H1 (cell line): Measurements from ENCODE around the gene NINJ2. TPM values are rescaled to one million over a fixed set of nuclear protein-coding genes. Genes with fewer than 3 reads are reported as not detected.

Experiments
- CTCF ChIA-PET: fragments of 300-600 bp; sonication (Branson Sonifier 250); formaldehyde crosslinking; loops from one replicate; lab custom pipeline; 2021; ENCODE audit not compliant: partially characterized antibody; lab: Charles Lee
- POLR2A ChIA-PET: fragments of 300-600 bp; sonication (Branson Sonifier 250); formaldehyde crosslinking; loops from one replicate; lab custom pipeline; 2021; ENCODE audit warnings: inconsistent platforms; ENCODE audit not compliant: partially characterized antibody; lab: Charles Lee
- DNase-seq, 2 experiments: peaks; one replicate each; pipeline versions ENCODE4 v3.0.0 to v3.0.0-alpha.2; 2010 to 2022; ENCODE audit warnings: low spot score in 2 of 2, low read depth in 1 of 2, mixed read lengths in 1 of 2
- FAIRE-seq: peaks from 2 replicates; lab custom pipeline; 2011; peaks lifted over from hg19 to GRCh38; lab: Jason Lieb, UNC
- H2AFZ ChIP-seq: 2 replicates; pipeline ENCODE4 v1.8.1; 2012; ENCODE audit warnings: low read length, inconsistent platforms
- H2AK5ac ChIP-seq: 2 replicates; pipeline ENCODE4 v1.6.1; 2013; ENCODE audit warnings: low read depth, low read length
- H2BK120ac ChIP-seq: replicated peaks from 2 replicates; pipeline ENCODE3; 2013; ENCODE audit warnings: low read depth, low read length, inconsistent platforms
- H2BK12ac ChIP-seq: 2 replicates; pipeline ENCODE4 v1.6.1; 2013; ENCODE audit warnings: low read depth, low read length
- H2BK15ac ChIP-seq: 2 replicates; pipeline ENCODE4 v1.6.1; 2013; ENCODE audit warnings: low read length
- H2BK20ac ChIP-seq: 2 replicates; pipeline ENCODE4 v1.6.1; 2013; ENCODE audit warnings: low read length
- H2BK5ac ChIP-seq: 2 replicates; pipeline ENCODE4 v1.6.1; 2013; ENCODE audit warnings: low read depth, low read length
- H3K14ac ChIP-seq: 2 replicates; pipeline ENCODE4 v1.6.1; 2013; ENCODE audit warnings: inconsistent platforms; ENCODE audit not compliant: insufficient read length
- H3K18ac ChIP-seq: 2 replicates; pipeline ENCODE4 v1.6.1; 2013; ENCODE audit warnings: low read length; ENCODE audit errors: extremely low read depth
- H3K23ac ChIP-seq: 2 replicates; pipeline ENCODE4 v1.6.1; 2013; ENCODE audit warnings: inconsistent platforms; ENCODE audit not compliant: insufficient read length
- H3K23me2 ChIP-seq: 2 replicates; pipeline ENCODE4 v1.6.1; 2013; ENCODE audit warnings: low read depth, low read length
- H3K27ac ChIP-seq: 2 replicates; pipeline ENCODE4 v1.6.1; 2011; ENCODE audit warnings: low read depth, low read length, inconsistent platforms
- H3K27me3 ChIP-seq, 4 experiments: replicated peaks in 1 of 4; 1 replicate in 1 of 4; 2 replicates in 3 of 4; pipeline versions ENCODE4 v1.6.1 to v1.8.1; 2011 to 2013; ENCODE audit warnings: low read length in 3 of 4, mild to moderate bottlenecking in 3 of 4, inconsistent platforms in 2 of 4, mixed read lengths in 2 of 4, moderate library complexity in 1 of 4; ENCODE audit not compliant: control insufficient read depth in 3 of 4, insufficient read depth in 3 of 4; ENCODE audit errors: extremely low read depth in 1 of 4
- H3K36me3 ChIP-seq, 4 experiments: 2 replicates each; pipeline versions ENCODE4 v1.6.1 to v1.8.1; 2011 to 2013; ENCODE audit warnings: mild to moderate bottlenecking in 4 of 4, low read length in 3 of 4, moderate library complexity in 2 of 4, control low read depth in 1 of 4, inconsistent platforms in 1 of 4; ENCODE audit not compliant: insufficient read depth in 4 of 4, control insufficient read depth in 2 of 4
- H3K4ac ChIP-seq: replicated peaks from 2 replicates; pipeline ENCODE3; 2013; ENCODE audit warnings: low read length, low read depth, mixed read lengths, inconsistent platforms; ENCODE audit not compliant: insufficient read length
- H3K4me1 ChIP-seq, 4 experiments: replicated peaks in 1 of 4; 1 replicate in 1 of 4; 2 replicates in 3 of 4; pipeline versions ENCODE4 v1.6.1 to v1.8.1; 2011 to 2013; ENCODE audit warnings: low read length in 3 of 4, inconsistent platforms in 2 of 4, mixed read lengths in 1 of 4; ENCODE audit not compliant: insufficient read depth in 4 of 4, control insufficient read depth in 3 of 4
- H3K4me2 ChIP-seq, 2 experiments: 2 replicates each; pipeline versions ENCODE4 v1.6.1 to v1.8.1; 2011 to 2013; ENCODE audit warnings: low read depth in 2 of 2, low read length in 2 of 2, control low read depth in 1 of 2, inconsistent platforms in 1 of 2, mild to moderate bottlenecking in 1 of 2; ENCODE audit not compliant: insufficient read depth in 1 of 2
- H3K4me3 ChIP-seq, 4 experiments: fragments of 200-600, 300-600 bp in 1 of 4; sonication (generic), shearing (Covaris generic), sonication (Bioruptor Twin) in 1 of 4; 2 replicates each; pipeline versions ENCODE4 v1.5.1 to v1.8.1; 2011 to 2016; ENCODE audit warnings: low read length in 4 of 4, low read depth in 3 of 4, control low read depth in 2 of 4, inconsistent platforms in 2 of 4, mild to moderate bottlenecking in 2 of 4, mixed read lengths in 1 of 4, moderate library complexity in 1 of 4; ENCODE audit not compliant: insufficient read depth in 2 of 4; ENCODE audit errors: extremely low read depth in 1 of 4
- H3K56ac ChIP-seq: replicated peaks from 2 replicates; pipeline ENCODE3; 2013; ENCODE audit warnings: low read depth, mild to moderate bottlenecking, mixed read lengths, low read length, inconsistent platforms; ENCODE audit not compliant: insufficient read length
- H3K79me1 ChIP-seq: 2 replicates; pipeline ENCODE4 v1.6.1; 2013; ENCODE audit warnings: low read depth, low read length, control low read depth
- H3K79me2 ChIP-seq, 2 experiments: 2 replicates each; pipeline versions ENCODE4 v1.6.1 to v1.8.1; 2012 to 2013; ENCODE audit warnings: low read length in 2 of 2, mild to moderate bottlenecking in 2 of 2, inconsistent platforms in 1 of 2; ENCODE audit not compliant: insufficient read depth in 2 of 2, control insufficient read depth in 1 of 2
- H3K9ac ChIP-seq, 4 experiments: replicated peaks in 1 of 4; 1 replicate in 1 of 4; 2 replicates in 3 of 4; pipeline versions ENCODE4 v1.6.1 to v1.8.1; 2011 to 2013; ENCODE audit warnings: low read depth in 3 of 4, low read length in 3 of 4, control low read depth in 2 of 4, mild to moderate bottlenecking in 2 of 4, moderate library complexity in 2 of 4, inconsistent platforms in 1 of 4; ENCODE audit errors: extremely low read depth in 1 of 4
- H3K9me3 ChIP-seq, 2 experiments: 2 replicates each; pipeline versions ENCODE4 v1.6.1 to v1.8.1; 2012 to 2013; ENCODE audit warnings: mild to moderate bottlenecking in 2 of 2, moderate library complexity in 2 of 2, control low read depth in 1 of 2, inconsistent platforms in 1 of 2, low read depth in 1 of 2, low read length in 1 of 2, mixed read lengths in 1 of 2; ENCODE audit not compliant: insufficient read depth in 2 of 2
- H4K20me1 ChIP-seq, 2 experiments: replicated peaks in 1 of 2; 2 replicates each; pipeline versions ENCODE3 to v1.8.1; 2011 to 2013; ENCODE audit warnings: inconsistent platforms in 2 of 2, low read length in 2 of 2, mild to moderate bottlenecking in 1 of 2; ENCODE audit not compliant: insufficient read depth in 2 of 2, control insufficient read depth in 1 of 2
- H4K5ac ChIP-seq: 2 replicates; pipeline ENCODE4 v1.6.1; 2013; ENCODE audit warnings: low read length, low read depth, mixed read lengths, inconsistent platforms; ENCODE audit not compliant: insufficient read length
- H4K8ac ChIP-seq: 2 replicates; pipeline ENCODE4 v1.8.0; 2013; ENCODE audit warnings: mild to moderate bottlenecking, moderate library complexity, low read length, inconsistent platforms; ENCODE audit not compliant: insufficient read depth; ENCODE audit errors: extremely low read depth
- H4K91ac ChIP-seq: replicated peaks from 2 replicates; pipeline ENCODE3; 2013; ENCODE audit warnings: low read length, mixed read lengths, inconsistent platforms; ENCODE audit not compliant: insufficient read length
- CBX5 ChIP-seq: fragments of 300-800, 300-1000 bp; sonication (generic); IDR thresholded peaks from 2 replicates; pipeline ENCODE4 v1.7.1; 2016; ENCODE audit warnings: antibody characterized with exemption, low read length, low read depth
- CEBPB ChIP-seq: IDR thresholded peaks from 2 replicates; pipeline ENCODE4 v1.6.1; 2012; ENCODE audit warnings: low read depth, low read length
- CTBP2 ChIP-seq: IDR thresholded peaks from 2 replicates; pipeline ENCODE4 v1.7.0; 2011; ENCODE audit warnings: borderline replicate concordance, mild to moderate bottlenecking, moderate library complexity, mixed read lengths, low read length; ENCODE audit not compliant: insufficient read depth, insufficient read length
- EGR1 ChIP-seq: IDR thresholded peaks from 2 replicates; pipeline ENCODE4 v1.6.1; 2011; ENCODE audit warnings: low read depth, low read length, borderline replicate concordance
- EP300 ChIP-seq, 2 experiments: IDR thresholded peaks; 1 replicate in 1 of 2; 2 replicates in 1 of 2; pipeline ENCODE4 v1.6.1; 2011 to 2012; ENCODE audit warnings: low read depth in 2 of 2, low read length in 2 of 2, mild to moderate bottlenecking in 2 of 2, borderline replicate concordance in 1 of 2, inconsistent platforms in 1 of 2, moderate library complexity in 1 of 2
- KDM1A ChIP-seq: fragments of 200-600, 300-600 bp; sonication (generic); IDR thresholded peaks from 2 replicates; pipeline ENCODE4 v1.7.1; 2016; ENCODE audit warnings: mild to moderate bottlenecking, low read length, borderline replicate concordance
- POU5F1 ChIP-seq: IDR thresholded peaks from 2 replicates; pipeline ENCODE4 v1.6.1; 2011; ENCODE audit warnings: low read depth, mild to moderate bottlenecking, low read length, moderate library complexity
- SP4 ChIP-seq: IDR thresholded peaks from 2 replicates; pipeline ENCODE4 v1.6.1; 2012; ENCODE audit warnings: low read length, inconsistent platforms
- TAF7 ChIP-seq: optimal IDR thresholded peaks from 2 replicates; pipeline ENCODE3; 2011; ENCODE audit warnings: low read depth, mild to moderate bottlenecking, inconsistent platforms, low read length, moderate library complexity, borderline replicate concordance
- TCF12 ChIP-seq: IDR thresholded peaks from 2 replicates; pipeline ENCODE4 v1.6.1; 2011; ENCODE audit warnings: low read depth, mild to moderate bottlenecking, low read length
- TEAD4 ChIP-seq: IDR thresholded peaks from 2 replicates; pipeline ENCODE4 v1.6.1; 2012; ENCODE audit warnings: low read depth, low read length, inconsistent platforms, mixed read lengths
- WGBS, 2 experiments: shearing (Covaris generic) in 1 of 2; methylation state at CpG; one replicate each; pipeline versions ENCODE4 v1.1.6 to v1.1.7; 2013 to 2015; ENCODE audit warnings: low lambda C conversion rate in 2 of 2, mixed read lengths in 2 of 2, inconsistent platforms in 1 of 2, low coverage in 1 of 2, missing lambda C conversion rate in 1 of 2; ENCODE audit not compliant: insufficient replicate concordance in 2 of 2, insufficient coverage in 1 of 2, insufficient read length in 1 of 2; ENCODE audit errors: extremely low coverage in 1 of 2, missing lambda C conversion rate in 1 of 2; 5-methylcytosine and 5-hydroxymethylcytosine counted together
- polyA plus RNA-seq, 7 experiments: library from polyadenylated mRNA; depleted of rRNA in 3 of 7; stranded (reverse) in 5 of 7; unstranded in 2 of 7; fragments of >200 nt in 5 of 7; fragments of 200-250 nt in 2 of 7; gene quantifications; 1 replicate in 5 of 7; 2 replicates in 1 of 7; 4 replicates in 1 of 7; pipeline versions ENCODE4 v1.2.1 to v1.2.3, GENCODE V29; 2011 to 2013; ENCODE audit warnings: missing spikeins in 2 of 7, mixed read lengths in 2 of 7
- total RNA-seq: library from RNA; stranded (reverse); fragmentation: NEBNext Ultra II Directional; extraction: Animal tissue kit (Norgen Biotek cat#: 25700); gene quantifications from 2 replicates; pipeline ENCODE4 v1.2.1, GENCODE V29; 2021

NINJ2 gene
- total and polyA plus RNA-seq, 2 of the 8 experiments (the other 6 are each of a cell fraction or from before 2014, with no cell fraction given) = 1.4 TPM; not detected in 1

DNA sequence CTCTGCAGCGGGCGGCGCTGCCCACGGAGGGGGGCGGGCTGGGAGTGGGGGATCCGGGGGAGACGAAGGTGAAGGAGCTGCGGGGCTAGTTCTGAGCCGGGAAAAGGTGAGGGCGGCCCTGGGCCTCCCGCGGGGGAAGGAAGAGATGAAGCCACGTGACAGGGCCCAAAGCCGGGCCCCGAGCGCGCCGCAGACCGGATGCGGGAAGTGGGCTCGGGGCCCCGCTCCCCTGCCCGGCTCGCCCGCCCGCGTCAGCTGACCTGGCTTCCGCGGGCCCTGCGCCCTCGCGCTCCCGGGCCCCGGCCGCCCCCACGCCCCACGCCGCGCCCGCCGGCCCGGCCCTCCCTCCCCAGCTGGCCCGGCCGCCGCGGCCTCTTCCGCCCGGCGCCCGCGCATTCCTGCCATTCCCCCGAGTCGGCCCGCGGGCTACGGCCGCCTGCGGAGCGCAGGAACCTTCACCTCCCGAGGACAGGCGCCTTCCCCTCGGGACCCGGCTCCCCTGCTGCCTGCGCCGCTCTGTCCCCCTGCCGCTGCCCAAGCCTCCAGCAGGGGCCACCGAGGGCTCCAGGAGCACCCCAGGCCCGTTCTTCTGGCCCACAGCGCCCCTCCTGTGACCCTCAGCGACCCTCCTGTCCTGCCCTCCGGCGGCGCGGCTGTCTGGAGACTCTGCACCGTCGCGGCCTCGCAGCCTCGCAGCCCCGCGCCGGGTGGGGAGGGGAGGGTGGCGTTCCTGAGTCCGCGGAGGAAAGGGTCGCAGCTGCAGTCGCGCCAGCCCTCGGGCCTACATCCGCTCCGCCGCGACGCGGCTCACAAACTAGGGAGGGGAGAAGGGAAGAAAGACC is 20.4 kb downstream of the NINJ2 start:
- 0% methylated on average over 6 of the region's 95 CpGs; no CpG with 5 or more reads in 1 of the 2 experiments for WGBS, 2 experiments
- Histone ChIP-seq H3K27me3 (no peaks in the 10 kb centered on the region; a peak in 5 of 7 replicates), H3K79me2 (no peaks in the 10 kb centered on the region)
- TF ChIP-seq TAF7 (no peak), EGR1 (no peak), CEBPB (no peak), EP300 (IDR thresholded peaks at IDR 0.05; ENCODE audit: borderline replicate concordance in 1 of 2, low read depth in 2 of 2, low read length in 2 of 2) (no peak), TEAD4 (peak; percentile 77), POU5F1 (no peak), TCF12 (no peak), CTBP2 (no peak), CBX5 (no peak), SP4 (no peak), KDM1A (peak; percentile 87; the same call in 1 of the 2 replicates)

More for the DNA sequence above, 20.4 kb downstream of the NINJ2 start:
- H3K36me3 ChIP-seq = no peaks in the 10 kb centered on the region
- no peak overlapping the region for H2BK20ac ChIP-seq
- FAIRE-seq (no peak), DNase-seq (peak in 1 of 2 experiments; percentile 78)
- H2BK120ac ChIP-seq = no peak overlapping the region
- H3K14ac ChIP-seq = no peak overlapping the region
- no peak overlapping the region; the same call in 1 of the 2 replicates for H3K27ac ChIP-seq
- peaks cover 7% of the 10 kb centered on the region; the same call in 1 of the 2 replicates for H3K23me2 ChIP-seq
- H3K9me3 ChIP-seq = no peaks in the 10 kb centered on the region
- peak overlapping the region; percentile 89 for H4K8ac ChIP-seq
- no peaks in the 10 kb centered on the region for H3K79me1 ChIP-seq
- peak overlapping the region; percentile 42 to 63 (median 51) for H3K4me3 ChIP-seq
- H4K91ac ChIP-seq = peak overlapping the region; percentile 8
- H2BK5ac ChIP-seq = peak overlapping the region; percentile 81; the same call in 1 of the 2 replicates
- H2AK5ac ChIP-seq = no peak overlapping the region
- peak overlapping the region; percentile 96 for H3K18ac ChIP-seq
- peaks cover 0 to 8% (median 3%) of the 10 kb centered on the region in 4 experiments; a peak in 4 of 7 replicates for H3K4me1 ChIP-seq
- peak overlapping the region; percentile 88 for H2AFZ ChIP-seq
- peak overlapping the region; percentile 10; the same call in 1 of the 2 replicates for H2BK15ac ChIP-seq
- peak overlapping the region; percentile 70 to 88 for H3K4me2 ChIP-seq
- H3K23ac ChIP-seq = no peak overlapping the region
- H3K9ac ChIP-seq = peak overlapping the region; percentile 13 to 67 (median 60); a peak in 6 of 7 replicates
- POLR2A ChIA-PET = interaction anchor here (0.7 to 3.4 kb wide), 9 partner anchors 10 to 165 kb away, joined by 3 to 18 read pairs (median 3); partner anchors contain the start of genes NINJ2 and WNK1
- 0 out of 2 replicates have a peak overlapping the region, but pooled peaks have one; percentile 41 for H2BK12ac ChIP-seq
- CTCF ChIA-PET = interaction anchor here (0.9 to 1.3 kb wide), 4 partner anchors 10 to 172 kb away, joined by 3 read pairs; no protein-coding TSS in a partner anchor
- H4K20me1 ChIP-seq = no peaks in the 10 kb centered on the region
- H3K56ac ChIP-seq = no peak overlapping the region
- H3K4ac ChIP-seq = no peak overlapping the region
- H4K5ac ChIP-seq = peak overlapping the region; percentile 7
